ENCODE results near the gene WSCD1. TPM values are rescaled to one million over a fixed set of nuclear protein-coding genes. Genes with fewer than 3 reads are reported as not detected.

WSCD1 gene
- total and polyA plus RNA-seq, 2 of the 4 experiments (the other 2 are of a cell fraction): 0.07 TPM; not detected in 1

- POLR2A ChIA-PET (ENCODE audit: unreplicated experiment): no interaction called here
Observed at GRCh38 chr17:6070430-6070912, 292 bp downstream of the WSCD1 start.

More at GRCh38 chr17:6070430-6070912, 292 bp downstream of the WSCD1 start:
- intact Hi-C loops (cut with micrococcal nuclease) (loop anchor here (5.0 to 10.0 kb wide), 2 partner anchors 64 to 478 kb away; no protein-coding TSS in a partner anchor), dilution Hi-C loops (cut with HindIII; ENCODE audit: low sequenced_read_pairs, unreplicated experiment) (no loop called here), in situ Hi-C loops (cut with MboI; ENCODE audit: low sequenced_read_pairs) (no loop called here)
- ATAC-seq (ENCODE audit: low read depth) (no peak), DNase-seq (no peak)
- H2BK15ac ChIP-seq (ENCODE audit: low read depth, low read length): no peak overlapping the region
- no peak overlapping the region for H2BK20ac ChIP-seq (ENCODE audit: low read depth, low read length)
- CTCF ChIA-PET: no interaction called here
- no peaks in the 10 kb centered on the region for H4K20me1 ChIP-seq (ENCODE audit: insufficient read depth, low read length)
- H3K27ac ChIP-seq (ENCODE audit: insufficient read depth, low read length): no peak overlapping the region
- H4K5ac ChIP-seq (ENCODE audit: low read depth, low read length): no peak overlapping the region
- no peak overlapping the region for H2BK120ac ChIP-seq (ENCODE audit: low read depth, low read length)
- H3K14ac ChIP-seq (replicated peaks; ENCODE audit: low read depth, low read length): no peak overlapping the region
- H3K4me3 ChIP-seq (ENCODE audit: insufficient read depth, low read depth, low read length): no peak overlapping the region; the same call in 1 of the 2 replicates
- H2AK9ac ChIP-seq (replicated peaks; ENCODE audit: low read depth, low read length, poor library complexity): no peak overlapping the region
- H2BK5ac ChIP-seq (ENCODE audit: low read depth, low read length, poor library complexity, severe bottlenecking): no peak overlapping the region
- H3K79me1 ChIP-seq (ENCODE audit: low read depth in 1 of 2, low read length in 2 of 2): no peaks in the 10 kb centered on the region
- no TSS peak for BruUV-seq (replicated peaks)
- TF ChIP-seq BHLHE40 (IDR thresholded peaks at IDR 0.05; ENCODE audit: low read depth, low read length): no peak
- no peak for TF ChIP-seq MAFK (IDR thresholded peaks at IDR 0.05; ENCODE audit: low read depth, low read length)
- TF ChIP-seq SMC3 (IDR thresholded peaks at IDR 0.05; ENCODE audit: low read depth, low read length): no peak
- TF ChIP-seq CEBPB (IDR thresholded peaks at IDR 0.05; ENCODE audit: low read depth, low read length): no peak
- TF ChIP-seq NFE2L2 (IDR thresholded peaks at IDR 0.05; ENCODE audit: low read depth, low read length): no peak
- no peak for TF ChIP-seq CHD1 (IDR thresholded peaks at IDR 0.05; ENCODE audit: low read depth, low read length)
- TF ChIP-seq RCOR1 (IDR thresholded peaks at IDR 0.05; ENCODE audit: insufficient replicate concordance, low read length): no peak
- TF ChIP-seq, protein P1, sequence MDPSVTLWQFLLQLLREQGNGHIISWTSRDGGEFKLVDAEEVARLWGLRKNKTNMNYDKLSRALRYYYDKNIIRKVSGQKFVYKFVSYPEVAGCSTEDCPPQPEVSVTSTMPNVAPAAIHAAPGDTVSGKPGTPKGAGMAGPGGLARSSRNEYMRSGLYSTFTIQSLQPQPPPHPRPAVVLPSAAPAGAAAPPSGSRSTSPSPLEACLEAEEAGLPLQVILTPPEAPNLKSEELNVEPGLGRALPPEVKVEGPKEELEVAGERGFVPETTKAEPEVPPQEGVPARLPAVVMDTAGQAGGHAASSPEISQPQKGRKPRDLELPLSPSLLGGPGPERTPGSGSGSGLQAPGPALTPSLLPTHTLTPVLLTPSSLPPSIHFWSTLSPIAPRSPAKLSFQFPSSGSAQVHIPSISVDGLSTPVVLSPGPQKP (IDR thresholded peaks at IDR 0.05; ENCODE audit: borderline replicate concordance, low read depth, low read length): no peak
- TF ChIP-seq, protein P2, sequence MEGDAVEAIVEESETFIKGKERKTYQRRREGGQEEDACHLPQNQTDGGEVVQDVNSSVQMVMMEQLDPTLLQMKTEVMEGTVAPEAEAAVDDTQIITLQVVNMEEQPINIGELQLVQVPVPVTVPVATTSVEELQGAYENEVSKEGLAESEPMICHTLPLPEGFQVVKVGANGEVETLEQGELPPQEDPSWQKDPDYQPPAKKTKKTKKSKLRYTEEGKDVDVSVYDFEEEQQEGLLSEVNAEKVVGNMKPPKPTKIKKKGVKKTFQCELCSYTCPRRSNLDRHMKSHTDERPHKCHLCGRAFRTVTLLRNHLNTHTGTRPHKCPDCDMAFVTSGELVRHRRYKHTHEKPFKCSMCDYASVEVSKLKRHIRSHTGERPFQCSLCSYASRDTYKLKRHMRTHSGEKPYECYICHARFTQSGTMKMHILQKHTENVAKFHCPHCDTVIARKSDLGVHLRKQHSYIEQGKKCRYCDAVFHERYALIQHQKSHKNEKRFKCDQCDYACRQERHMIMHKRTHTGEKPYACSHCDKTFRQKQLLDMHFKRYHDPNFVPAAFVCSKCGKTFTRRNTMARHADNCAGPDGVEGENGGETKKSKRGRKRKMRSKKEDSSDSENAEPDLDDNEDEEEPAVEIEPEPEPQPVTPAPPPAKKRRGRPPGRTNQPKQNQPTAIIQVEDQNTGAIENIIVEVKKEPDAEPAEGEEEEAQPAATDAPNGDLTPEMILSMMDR (conservative IDR thresholded peaks at IDR 0.05; ENCODE audit: low read depth, low read length): no peak
- no peak for TF ChIP-seq MXI1 (IDR thresholded peaks at IDR 0.05; ENCODE audit: borderline replicate concordance, low read depth, low read length)
- TF ChIP-seq MAZ (IDR thresholded peaks at IDR 0.05; ENCODE audit: borderline replicate concordance, low read depth, low read length): no peak
- TF ChIP-seq, protein P3, sequence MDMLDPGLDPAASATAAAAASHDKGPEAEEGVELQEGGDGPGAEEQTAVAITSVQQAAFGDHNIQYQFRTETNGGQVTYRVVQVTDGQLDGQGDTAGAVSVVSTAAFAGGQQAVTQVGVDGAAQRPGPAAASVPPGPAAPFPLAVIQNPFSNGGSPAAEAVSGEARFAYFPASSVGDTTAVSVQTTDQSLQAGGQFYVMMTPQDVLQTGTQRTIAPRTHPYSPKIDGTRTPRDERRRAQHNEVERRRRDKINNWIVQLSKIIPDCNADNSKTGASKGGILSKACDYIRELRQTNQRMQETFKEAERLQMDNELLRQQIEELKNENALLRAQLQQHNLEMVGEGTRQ (IDR thresholded peaks at IDR 0.05; ENCODE audit: low read depth, low read length): no peak
- no peak overlapping the region for H3K56ac ChIP-seq (ENCODE audit: extremely low read depth, insufficient read depth, low read length)
- H4K91ac ChIP-seq (ENCODE audit: insufficient read depth, low read depth, low read length): no peak overlapping the region
- no peak overlapping the region for H3K9ac ChIP-seq (ENCODE audit: low read depth, low read length)
- no peak overlapping the region for H3K4me2 ChIP-seq (ENCODE audit: low read depth, low read length)
- no peak overlapping the region for H4K8ac ChIP-seq (ENCODE audit: low read depth in 2 of 2, low read length in 2 of 2)
- 1% methylated on average over 16 of the region's 70 CpGs; no CpG with 5 or more reads in 1 of the 2 experiments for WGBS, 2 experiments (ENCODE audit: extremely low coverage in 2 of 2, insufficient read length in 1 of 2)
- no peaks in the 10 kb centered on the region for H3K9me1 ChIP-seq (ENCODE audit: insufficient read depth, low read length)
- H3K27me3 ChIP-seq (ENCODE audit: control insufficient read depth, insufficient read depth, low read length): peaks cover 22% of the 10 kb centered on the region
- H3K4ac ChIP-seq (ENCODE audit: low read depth, low read length): no peak overlapping the region
- no peak overlapping the region for H3K18ac ChIP-seq (ENCODE audit: low read depth, low read length)
- no peaks in the 10 kb centered on the region for H3K36me3 ChIP-seq (ENCODE audit: control insufficient read depth, insufficient read depth, low read length)
- no peak overlapping the region for H2AFZ ChIP-seq (replicated peaks; ENCODE audit: low read length, poor library complexity)
- no peaks in the 10 kb centered on the region for H3K4me1 ChIP-seq (ENCODE audit: control insufficient read depth, insufficient read depth, low read length)
- H2AK5ac ChIP-seq (ENCODE audit: low read depth, low read length): no peak overlapping the region
- no peaks in the 10 kb centered on the region; the same call in 1 of the 2 replicates for H3K9me3 ChIP-seq (ENCODE audit: control insufficient read depth, insufficient read depth, low read length)
- no peak overlapping the region for H3K23ac ChIP-seq (ENCODE audit: low read depth, low read length)

Data from IMR-90 (cell line).